ENCODE measurements around the gene VAT1. TPM values are rescaled to one million over a fixed set of nuclear protein-coding genes. Genes with fewer than 3 reads are reported as not detected.

Gene VAT1
- total and polyA plus RNA-seq, 9 of the 15 experiments (the other 6 are each of a cell fraction or from before 2014, with no cell fraction given) = 29.4 to 153 (median 66.7) TPM

DNA sequence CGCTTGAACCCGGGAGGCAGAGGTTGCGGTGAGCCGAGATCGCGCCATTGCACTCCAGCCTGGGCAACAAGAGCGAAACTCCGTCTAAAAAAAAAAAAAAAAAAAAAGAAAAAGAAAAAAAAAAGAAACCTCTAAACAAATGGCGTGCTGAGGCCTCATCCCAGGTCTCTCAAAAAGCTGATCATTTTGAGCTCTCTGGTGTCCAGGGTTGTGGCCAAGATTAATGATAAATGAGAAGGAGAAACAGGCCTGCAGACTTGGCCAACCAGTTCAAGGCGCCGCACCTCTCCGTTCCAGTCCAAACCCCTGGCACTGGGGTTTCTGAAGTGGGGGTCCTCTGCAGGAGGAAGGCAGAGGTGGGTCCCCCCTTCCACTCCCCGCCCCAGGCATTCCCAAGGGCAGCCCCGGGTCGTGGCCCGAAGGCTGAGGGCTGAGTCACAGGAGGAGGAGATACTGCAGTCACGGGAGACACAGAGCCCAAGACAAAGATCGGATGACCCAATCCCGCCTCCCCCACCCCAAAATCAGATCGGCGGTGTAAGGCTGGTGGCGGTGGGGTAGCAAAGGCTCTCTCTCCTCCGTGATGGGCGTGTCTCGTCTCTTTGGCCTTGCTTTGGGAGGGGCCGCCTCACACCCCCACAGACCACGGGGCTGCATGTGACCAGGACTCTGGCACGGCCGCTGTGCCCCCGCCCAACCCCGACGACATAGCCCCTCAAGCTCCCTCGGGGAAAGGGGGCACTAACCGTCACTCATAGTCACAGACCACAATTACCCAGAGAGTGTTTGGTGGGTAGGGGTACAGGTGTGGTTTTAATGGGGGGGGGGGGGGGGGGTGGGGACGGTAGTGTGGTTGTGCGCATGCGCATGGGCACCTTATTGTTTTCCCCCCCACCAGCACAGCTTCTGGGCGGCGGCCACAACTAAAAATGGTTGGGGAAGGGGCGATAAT, 1.1 kb downstream of the VAT1 start:
- ATAC-seq (peak; percentile 69), DNase-seq (ENCODE audit: extremely low read depth in 1 of 4, low spot score in 3 of 4) (peak; percentile 83 to 94 (median 87)), FAIRE-seq (peak; percentile 86)
- H3K9ac ChIP-seq (ENCODE audit: insufficient read depth in 1 of 2, low read depth in 2 of 2, low read length in 2 of 2) = peak overlapping the region; percentile 68 to 96
- WGBS (ENCODE audit: insufficient coverage, low coverage, missing lambda C conversion rate) = 2% methylated on average over 23 of the region's 40 CpGs
- H4K20me1 ChIP-seq (replicated peaks; ENCODE audit: control insufficient read depth, insufficient read depth, low read length) = peaks cover 10% of the 10 kb centered on the region; the same call in 1 of the 2 replicates
- peaks cover 40% of the 10 kb centered on the region for H3K79me2 ChIP-seq (ENCODE audit: control insufficient read depth, insufficient read depth, low read length)
- peaks cover 30% of the 10 kb centered on the region; the same call in 2 of the 3 replicates for H3K36me3 ChIP-seq (ENCODE audit: control insufficient read depth, insufficient read depth, low read length)
- no peaks in the 10 kb centered on the region for H3K27me3 ChIP-seq (ENCODE audit: control insufficient read depth in 2 of 2, insufficient read depth in 2 of 2, low read length in 2 of 2)
- H3K9me1 ChIP-seq (ENCODE audit: control insufficient read depth, insufficient read depth, low read length) = peaks cover 10% of the 10 kb centered on the region
- H3K4me1 ChIP-seq (replicated peaks in 1 of 2; ENCODE audit: control insufficient read depth in 2 of 2, insufficient read depth in 2 of 2, low read length in 2 of 2) = peaks cover 27 to 64% of the 10 kb centered on the region in 2 experiments
- no peaks in the 10 kb centered on the region for H3K9me3 ChIP-seq (replicated peaks; ENCODE audit: control insufficient read depth, insufficient read depth, low read depth, low read length)
- CTCF ChIA-PET (ENCODE audit: low intra/inter-chr PET ratio) = no interaction called here
- peak overlapping the region; percentile 94 for H2AFZ ChIP-seq (ENCODE audit: low read depth, low read length)
- in situ Hi-C loops (cut with MboI) = no loop called here
- intact Hi-C loops (cut with micrococcal nuclease) = no loop called here
- no TSS peak for BruUV-seq (replicated peaks)
- H3K27ac ChIP-seq (ENCODE audit: extremely low read depth, low read depth, low read length) = peak overlapping the region; percentile 83
- H3K4me2 ChIP-seq (ENCODE audit: insufficient read depth, low read length) = peak overlapping the region; percentile 99
- H3K4me3 ChIP-seq = peak overlapping the region; percentile 87
- POLR2A ChIA-PET = interaction anchor here (0.7 to 6.7 kb wide), 8 partner anchors 9 to 347 kb away, joined by 3 to 79 read pairs (median 6); partner anchors contain the start of gene RPL27
- TF ChIP-seq ZNF143 (CRISPR knock-in tag; IDR thresholded peaks at IDR 0.05) (no peak), ZNF197 (CRISPR knock-in tag; IDR thresholded peaks at IDR 0.05; ENCODE audit: low read depth) (no peak), POLR2AphosphoS5 (IDR thresholded peaks at IDR 0.05; ENCODE audit: control insufficient read depth, insufficient read depth, low read depth, low read length) (no peak), HDAC6 (IDR thresholded peaks at IDR 0.05; ENCODE audit: low read depth, low read length) (no peak), ZNF668 (CRISPR knock-in tag; IDR thresholded peaks at IDR 0.05) (no peak), ADNP (tag; IDR thresholded peaks at IDR 0.05) (no peak), ZSCAN32 (CRISPR knock-in tag; IDR thresholded peaks at IDR 0.05) (no peak), ZBED1 (IDR thresholded peaks at IDR 0.05) (no peak), ZKSCAN8 (CRISPR knock-in tag; IDR thresholded peaks at IDR 0.05) (peak; percentile 60; the same call in 1 of the 2 replicates), KHSRP (IDR thresholded peaks at IDR 0.05) (0 out of 2 replicates have a peak, but pooled peaks have one; percentile 4), SRSF3 (IDR thresholded peaks at IDR 0.05; ENCODE audit: insufficient read depth, low read length) (no peak), FOSL1 (tag; conservative IDR thresholded peaks at IDR 0.05) (peak; percentile 94)
- TF ChIP-seq, protein P1, sequence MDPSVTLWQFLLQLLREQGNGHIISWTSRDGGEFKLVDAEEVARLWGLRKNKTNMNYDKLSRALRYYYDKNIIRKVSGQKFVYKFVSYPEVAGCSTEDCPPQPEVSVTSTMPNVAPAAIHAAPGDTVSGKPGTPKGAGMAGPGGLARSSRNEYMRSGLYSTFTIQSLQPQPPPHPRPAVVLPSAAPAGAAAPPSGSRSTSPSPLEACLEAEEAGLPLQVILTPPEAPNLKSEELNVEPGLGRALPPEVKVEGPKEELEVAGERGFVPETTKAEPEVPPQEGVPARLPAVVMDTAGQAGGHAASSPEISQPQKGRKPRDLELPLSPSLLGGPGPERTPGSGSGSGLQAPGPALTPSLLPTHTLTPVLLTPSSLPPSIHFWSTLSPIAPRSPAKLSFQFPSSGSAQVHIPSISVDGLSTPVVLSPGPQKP (CRISPR knock-in tag; IDR thresholded peaks at IDR 0.05) = no peak
- TF ChIP-seq, protein P2, sequence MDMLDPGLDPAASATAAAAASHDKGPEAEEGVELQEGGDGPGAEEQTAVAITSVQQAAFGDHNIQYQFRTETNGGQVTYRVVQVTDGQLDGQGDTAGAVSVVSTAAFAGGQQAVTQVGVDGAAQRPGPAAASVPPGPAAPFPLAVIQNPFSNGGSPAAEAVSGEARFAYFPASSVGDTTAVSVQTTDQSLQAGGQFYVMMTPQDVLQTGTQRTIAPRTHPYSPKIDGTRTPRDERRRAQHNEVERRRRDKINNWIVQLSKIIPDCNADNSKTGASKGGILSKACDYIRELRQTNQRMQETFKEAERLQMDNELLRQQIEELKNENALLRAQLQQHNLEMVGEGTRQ (CRISPR knock-in tag; IDR thresholded peaks at IDR 0.05) = peak; percentile 83
- TF ChIP-seq, protein P3, sequence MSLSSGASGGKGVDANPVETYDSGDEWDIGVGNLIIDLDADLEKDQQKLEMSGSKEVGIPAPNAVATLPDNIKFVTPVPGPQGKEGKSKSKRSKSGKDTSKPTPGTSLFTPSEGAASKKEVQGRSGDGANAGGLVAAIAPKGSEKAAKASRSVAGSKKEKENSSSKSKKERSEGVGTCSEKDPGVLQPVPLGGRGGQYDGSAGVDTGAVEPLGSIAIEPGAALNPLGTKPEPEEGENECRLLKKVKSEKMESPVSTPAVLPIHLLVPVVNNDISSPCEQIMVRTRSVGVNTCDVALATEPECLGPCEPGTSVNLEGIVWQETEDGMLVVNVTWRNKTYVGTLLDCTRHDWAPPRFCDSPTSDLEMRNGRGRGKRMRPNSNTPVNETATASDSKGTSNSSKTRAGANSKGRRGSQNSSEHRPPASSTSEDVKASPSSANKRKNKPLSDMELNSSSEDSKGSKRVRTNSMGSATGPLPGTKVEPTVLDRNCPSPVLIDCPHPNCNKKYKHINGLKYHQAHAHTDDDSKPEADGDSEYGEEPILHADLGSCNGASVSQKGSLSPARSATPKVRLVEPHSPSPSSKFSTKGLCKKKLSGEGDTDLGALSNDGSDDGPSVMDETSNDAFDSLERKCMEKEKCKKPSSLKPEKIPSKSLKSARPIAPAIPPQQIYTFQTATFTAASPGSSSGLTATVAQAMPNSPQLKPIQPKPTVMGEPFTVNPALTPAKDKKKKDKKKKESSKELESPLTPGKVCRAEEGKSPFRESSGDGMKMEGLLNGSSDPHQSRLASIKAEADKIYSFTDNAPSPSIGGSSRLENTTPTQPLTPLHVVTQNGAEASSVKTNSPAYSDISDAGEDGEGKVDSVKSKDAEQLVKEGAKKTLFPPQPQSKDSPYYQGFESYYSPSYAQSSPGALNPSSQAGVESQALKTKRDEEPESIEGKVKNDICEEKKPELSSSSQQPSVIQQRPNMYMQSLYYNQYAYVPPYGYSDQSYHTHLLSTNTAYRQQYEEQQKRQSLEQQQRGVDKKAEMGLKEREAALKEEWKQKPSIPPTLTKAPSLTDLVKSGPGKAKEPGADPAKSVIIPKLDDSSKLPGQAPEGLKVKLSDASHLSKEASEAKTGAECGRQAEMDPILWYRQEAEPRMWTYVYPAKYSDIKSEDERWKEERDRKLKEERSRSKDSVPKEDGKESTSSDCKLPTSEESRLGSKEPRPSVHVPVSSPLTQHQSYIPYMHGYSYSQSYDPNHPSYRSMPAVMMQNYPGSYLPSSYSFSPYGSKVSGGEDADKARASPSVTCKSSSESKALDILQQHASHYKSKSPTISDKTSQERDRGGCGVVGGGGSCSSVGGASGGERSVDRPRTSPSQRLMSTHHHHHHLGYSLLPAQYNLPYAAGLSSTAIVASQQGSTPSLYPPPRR (CRISPR knock-in tag; IDR thresholded peaks at IDR 0.05; ENCODE audit: borderline replicate concordance) = no peak

Data from K562 (cell line).